ENCODE results near the gene EIF3D. TPM values are rescaled to one million over a fixed set of nuclear protein-coding genes. Genes with fewer than 3 reads are reported as not detected.

The EIF3D gene
- total and polyA plus RNA-seq, 2 of the 8 experiments (the other 6 are each of a cell fraction or from before 2014, with no cell fraction given): 195 to 408 TPM

DNA sequence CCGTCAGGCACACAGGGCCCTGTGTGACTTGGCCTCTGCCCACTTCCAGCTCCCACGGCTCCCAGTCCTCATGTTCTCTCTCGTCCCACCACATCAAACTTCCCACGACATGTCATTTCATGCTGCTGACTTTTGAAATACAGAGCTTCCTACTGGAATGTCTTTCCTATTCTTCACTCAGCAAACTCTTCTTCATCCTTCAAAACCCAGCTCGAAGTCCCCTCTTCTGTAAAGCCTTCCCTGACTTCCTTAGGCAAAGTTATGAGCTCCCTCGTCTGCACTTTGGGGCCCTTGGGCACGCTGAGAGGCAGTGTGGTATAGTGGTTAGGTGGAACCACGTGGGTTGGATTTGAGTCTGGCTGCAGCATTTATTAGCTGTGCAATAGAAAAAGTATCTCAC is 37.8 kb upstream of the EIF3D start (continued):
- no peak for TF ChIP-seq CBX8 (IDR thresholded peaks at IDR 0.05; ENCODE audit: borderline replicate concordance, low read depth, low read length)
